ENCODE data around the gene SMPDL3A.

Gene SMPDL3A

DNA sequence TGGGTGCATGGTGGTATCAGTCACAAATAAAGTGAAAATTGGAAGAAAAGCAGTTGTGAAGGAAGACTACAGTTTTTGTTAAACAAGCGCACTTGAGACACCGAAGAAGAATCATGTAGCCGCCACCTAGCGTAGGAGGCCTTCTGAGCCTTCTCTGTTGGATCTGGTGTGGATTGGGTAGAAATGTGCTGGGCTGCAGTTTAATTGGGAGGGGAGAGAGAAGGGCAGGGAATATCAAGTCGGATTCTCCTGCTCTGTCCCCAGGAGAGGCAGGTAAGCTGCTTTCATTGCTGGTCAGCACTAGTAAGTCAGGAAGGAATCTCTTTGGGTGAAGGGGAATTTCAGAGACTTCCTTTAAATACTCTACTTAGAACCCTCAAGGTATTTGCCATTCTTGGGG, 10.8 kb upstream of the SMPDL3A start:
- DNase-seq, result no peak

DNA sequence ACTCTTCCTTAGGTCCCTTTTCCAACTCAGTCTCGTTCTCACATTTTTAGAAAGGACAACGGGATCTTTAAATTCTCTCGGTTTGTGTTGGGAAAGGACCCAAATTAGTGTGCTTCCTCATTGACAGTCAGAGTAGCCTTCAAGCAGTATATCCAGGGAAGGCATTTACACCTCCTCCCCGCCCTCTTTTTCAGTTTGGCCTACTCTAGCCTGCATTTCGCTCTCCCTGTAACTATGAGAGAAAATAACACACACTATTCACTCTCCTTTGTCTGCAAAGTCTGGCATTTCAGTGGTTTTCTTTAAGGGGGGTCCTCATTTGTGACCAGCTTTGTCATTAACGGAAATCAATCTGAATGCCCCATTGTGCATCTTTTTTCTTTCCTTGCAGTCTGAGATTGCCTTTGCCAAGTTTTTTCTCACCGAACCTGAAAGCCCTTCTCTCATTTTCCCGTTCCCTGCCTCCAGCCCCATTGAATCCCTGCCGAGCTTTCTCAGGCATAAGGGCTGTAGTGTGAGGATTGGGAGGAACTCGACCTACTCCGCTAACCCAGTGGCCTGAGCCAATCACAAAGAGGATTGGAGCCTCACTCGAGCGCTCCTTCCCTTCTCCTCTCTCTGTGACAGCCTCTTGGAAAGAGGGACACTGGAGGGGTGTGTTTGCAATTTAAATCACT, 9.9 kb upstream of the SMPDL3A start:
- DNase-seq, result no peak

DNA sequence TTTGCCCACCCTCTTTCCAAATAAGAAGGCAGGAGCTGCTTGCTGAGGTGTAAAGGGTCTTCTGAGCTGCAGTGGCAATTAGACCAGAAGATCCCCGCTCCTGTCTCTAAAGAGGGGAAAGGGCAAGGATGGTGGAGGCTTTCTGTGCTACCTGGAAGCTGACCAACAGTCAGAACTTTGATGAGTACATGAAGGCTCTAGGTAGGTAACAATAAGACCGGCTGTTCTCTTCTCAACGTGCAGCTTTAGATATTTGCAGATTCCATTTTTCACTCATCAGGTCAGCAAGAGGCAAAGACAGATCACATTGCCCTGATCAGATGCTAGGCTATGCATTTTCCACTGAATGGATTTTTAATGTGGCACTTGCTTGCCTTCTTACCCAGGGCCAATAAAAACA, 9.4 kb upstream of the SMPDL3A start, which contains the start of gene FABP7:
Gene FABP7 (plus strand): TSS at position 50 of the 400 bp plus-strand sequence. CDS start 79 bp downstream, at position 129.
- no peak for DNase-seq

DNA sequence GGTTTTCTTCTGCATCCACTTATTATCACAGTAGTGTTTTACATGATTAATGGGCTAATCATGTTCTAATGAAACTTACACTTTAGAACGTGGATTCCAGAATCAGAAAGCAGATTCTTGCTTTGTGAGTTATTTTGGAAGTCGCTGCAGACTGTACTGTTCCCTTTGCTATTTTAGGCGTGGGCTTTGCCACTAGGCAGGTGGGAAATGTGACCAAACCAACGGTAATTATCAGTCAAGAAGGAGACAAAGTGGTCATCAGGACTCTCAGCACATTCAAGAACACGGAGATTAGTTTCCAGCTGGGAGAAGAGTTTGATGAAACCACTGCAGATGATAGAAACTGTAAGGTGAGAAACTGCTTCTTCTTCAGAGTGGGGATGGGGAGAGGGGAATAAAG, 8.9 kb upstream of the SMPDL3A start:
- no peak for DNase-seq

GRCh38 chr6:122781716-122782115, 7.3 kb upstream of the SMPDL3A start:
- no peak for DNase-seq

GRCh38 chr6:122783401-122783800, 5.7 kb upstream of the SMPDL3A start:
- DNase-seq, result no peak

DNA sequence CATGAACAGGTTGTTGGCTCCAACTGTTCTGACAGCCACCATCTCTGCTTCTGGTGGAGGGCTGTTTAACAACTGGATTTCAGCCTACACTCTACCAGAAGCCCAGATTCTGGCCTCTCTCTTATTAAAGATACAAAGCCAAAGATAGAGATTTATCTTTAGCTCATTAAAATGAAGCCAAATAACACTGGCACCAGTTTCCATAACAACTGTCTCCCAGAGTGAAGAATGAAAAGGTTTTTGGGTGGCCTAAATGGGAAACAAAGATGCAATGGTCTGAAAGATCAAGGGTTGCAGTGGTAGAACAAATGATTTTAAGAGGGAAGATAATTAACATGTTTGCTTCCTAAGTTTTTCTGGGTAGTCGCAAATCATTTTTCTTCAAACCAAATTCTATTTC, 3.2 kb upstream of the SMPDL3A start:
- DNase-seq, result no peak

DNA sequence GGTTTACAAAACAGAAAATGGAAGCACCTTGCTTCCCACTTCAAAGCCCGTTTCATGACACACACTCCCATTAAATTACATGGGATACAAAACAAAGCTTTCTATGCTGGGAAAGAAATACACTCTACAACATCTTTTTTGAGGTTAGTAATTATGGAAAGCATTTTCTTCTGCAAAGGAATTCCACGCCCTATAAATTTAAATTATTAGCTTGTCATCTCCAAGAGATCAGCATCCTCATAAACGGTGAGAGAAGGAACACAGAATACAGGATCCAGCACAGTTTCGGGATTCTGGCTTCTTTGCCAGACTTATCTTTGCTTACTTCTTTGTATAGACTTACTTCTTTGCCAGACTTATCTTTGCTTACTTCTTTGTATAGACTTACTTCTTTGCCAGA, 1.3 kb upstream of the SMPDL3A start:
- DNase-seq, result no peak

GRCh38 chr6:122788208-122788607, 850 bp upstream of the SMPDL3A start:
- no peak for DNase-seq

DNA sequence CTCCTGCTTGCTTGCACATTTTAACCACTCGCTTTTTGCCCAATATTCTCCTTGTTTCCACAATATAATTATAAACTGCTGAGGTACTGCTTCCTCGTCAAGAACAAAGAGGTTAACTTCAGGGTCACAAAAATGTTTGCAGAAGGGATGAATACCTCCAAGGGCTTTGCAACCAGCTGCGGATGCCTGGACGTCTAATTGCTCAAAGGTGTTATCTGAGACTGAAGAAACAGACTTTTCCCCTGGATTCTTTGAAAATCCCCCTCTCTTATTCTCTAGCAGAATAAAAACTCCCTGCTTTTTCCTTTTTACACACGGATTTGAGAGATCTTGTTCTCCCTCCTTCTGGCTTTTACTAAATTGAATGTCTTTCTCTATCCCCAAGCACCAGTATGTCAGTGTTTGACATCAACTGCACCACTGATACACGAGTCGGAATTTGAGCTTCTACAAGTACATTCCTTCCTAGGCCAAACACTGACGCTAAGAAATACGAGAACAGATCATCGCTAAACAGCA, 336 bp upstream of the SMPDL3A start:
- no peak for DNase-seq

DNA sequence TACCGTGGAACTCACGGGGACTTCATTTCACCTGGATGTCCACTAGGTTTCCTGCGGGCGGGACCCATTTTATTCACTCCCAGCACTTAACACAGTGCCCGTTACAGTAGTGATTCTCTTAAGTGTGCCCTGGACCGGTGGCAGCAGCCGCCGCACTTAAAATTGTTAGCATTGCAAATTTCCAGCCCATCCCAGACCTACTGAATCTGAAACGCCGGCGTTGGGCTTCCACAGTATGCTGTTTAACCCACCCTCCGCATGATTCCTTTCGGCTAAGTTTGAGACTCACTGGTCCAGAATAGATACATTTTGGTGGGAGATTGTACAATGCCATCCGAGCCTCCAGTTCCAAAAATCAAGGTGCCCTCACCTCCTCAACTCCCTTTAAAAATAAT, 967 bp downstream of the SMPDL3A start:
- DNase-seq, result no peak

- no peak for DNase-seq
Measured at GRCh38 chr6:122790423-122791309, 1.6 kb downstream of the SMPDL3A start.

GRCh38 chr6:122791310-122791679, 2.2 kb downstream of the SMPDL3A start:
- DNase-seq, result no peak

GRCh38 chr6:122792766-122793165, 3.7 kb downstream of the SMPDL3A start:
- DNase-seq, result no peak

GRCh38 chr6:122797537-122797936, 8.5 kb downstream of the SMPDL3A start:
- no peak for DNase-seq

DNA sequence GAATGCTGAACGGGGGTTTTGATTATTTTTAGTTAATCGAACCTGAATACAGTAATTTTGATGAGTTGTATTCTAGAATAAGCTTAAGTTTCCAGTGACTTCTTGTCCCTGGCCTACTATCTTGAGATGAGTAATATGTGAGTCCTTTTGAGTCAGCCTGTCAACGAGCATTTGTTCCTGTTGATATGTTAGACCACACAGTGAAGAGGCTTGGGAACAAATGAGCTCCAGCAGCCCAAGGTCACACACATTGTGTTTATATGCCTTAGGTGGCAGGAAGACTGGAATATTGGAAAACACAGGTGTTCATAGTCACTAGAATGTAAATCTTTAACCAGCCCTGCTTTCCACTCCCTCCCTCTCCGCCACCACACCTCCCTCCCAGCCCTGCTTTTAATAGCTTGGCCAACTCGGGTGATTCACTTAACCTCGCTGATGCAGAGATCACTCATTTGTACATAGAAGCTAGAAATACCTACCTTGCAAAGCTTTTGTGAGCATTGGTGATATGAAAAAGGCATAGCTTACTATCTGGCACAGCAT, 9.1 kb downstream of the SMPDL3A start:
- no peak for DNase-seq

DNA sequence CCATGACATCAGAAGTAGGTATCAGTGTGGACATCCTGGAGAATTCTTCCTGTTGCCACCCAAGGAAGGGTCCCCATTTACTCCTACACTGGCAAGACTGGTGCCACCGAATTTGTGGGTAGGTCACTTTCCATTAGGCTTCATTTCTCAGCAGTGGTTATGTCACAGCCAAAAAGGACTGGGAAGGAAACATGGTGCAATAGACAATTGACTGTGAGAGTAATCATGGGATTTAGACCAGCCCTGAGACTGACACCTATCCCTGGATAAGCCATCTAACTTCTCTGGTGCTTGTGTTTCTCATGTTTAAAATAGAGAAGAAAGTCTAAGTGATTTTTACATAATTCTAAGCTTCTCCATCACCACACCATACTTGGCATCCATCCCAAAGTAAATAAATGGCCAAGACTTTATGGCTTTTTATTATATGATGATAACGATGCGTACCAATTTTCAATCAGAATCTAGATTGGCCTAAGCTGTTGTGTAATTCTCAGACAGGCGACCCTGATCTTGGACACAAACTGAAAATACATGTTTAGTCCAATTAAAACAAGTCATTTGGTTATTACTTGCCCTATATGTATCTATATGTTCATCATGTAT, 10.2 kb downstream of the SMPDL3A start:
- no peak for DNase-seq

GRCh38 chr6:122799916-122800686, 11.0 kb downstream of the SMPDL3A start:
- no peak for DNase-seq

- DNase-seq, result no peak
Measured at GRCh38 chr6:122800906-122801305, 11.8 kb downstream of the SMPDL3A start.

- no peak for DNase-seq
Measured at GRCh38 chr6:122801397-122801796, 12.3 kb downstream of the SMPDL3A start.

DNA sequence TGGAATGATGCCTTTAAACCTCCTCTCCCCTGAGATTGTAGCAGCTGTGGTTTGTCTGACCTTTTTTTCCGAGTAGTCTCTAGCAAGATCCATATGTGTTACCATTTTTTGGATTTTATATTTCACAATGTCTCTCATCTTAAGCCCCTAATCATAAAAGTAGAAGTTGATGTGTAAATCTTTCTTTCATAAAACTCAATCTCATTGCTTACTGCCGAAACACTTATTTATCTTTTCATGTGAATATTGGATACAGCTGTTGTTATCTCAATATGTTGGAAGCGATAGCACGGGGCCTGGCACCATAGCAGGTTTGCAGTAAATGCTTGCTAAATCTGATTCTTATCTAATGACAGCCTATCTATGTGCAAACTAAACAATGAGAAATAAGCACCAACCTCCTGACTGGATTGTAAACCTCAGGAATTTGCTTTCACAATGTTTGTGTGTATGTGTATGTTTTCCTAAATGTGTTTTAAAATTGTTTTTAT, 14.2 kb downstream of the SMPDL3A start:
- DNase-seq, result no peak

GRCh38 chr6:122804962-122805485, 16.0 kb downstream of the SMPDL3A start:
- no peak for DNase-seq
